ENCODE measurements around the gene PLA2G4E.

DNA sequence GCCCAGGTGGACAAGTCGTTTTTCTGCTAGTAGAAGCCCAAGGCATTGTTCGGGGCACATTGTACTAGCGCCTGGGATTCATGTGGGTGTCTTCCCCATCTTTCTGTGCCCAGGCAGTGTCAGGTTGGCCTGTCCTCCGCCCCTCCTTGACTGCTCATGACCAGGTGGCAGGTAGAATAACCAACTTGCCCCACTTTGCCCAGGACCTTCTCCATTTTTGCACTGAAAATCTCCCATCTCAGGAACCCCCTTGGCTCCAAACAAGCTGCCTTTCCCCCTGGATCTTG lies 39.6 kb upstream of the PLA2G4E start:
- TF ChIP-seq, protein P1, sequence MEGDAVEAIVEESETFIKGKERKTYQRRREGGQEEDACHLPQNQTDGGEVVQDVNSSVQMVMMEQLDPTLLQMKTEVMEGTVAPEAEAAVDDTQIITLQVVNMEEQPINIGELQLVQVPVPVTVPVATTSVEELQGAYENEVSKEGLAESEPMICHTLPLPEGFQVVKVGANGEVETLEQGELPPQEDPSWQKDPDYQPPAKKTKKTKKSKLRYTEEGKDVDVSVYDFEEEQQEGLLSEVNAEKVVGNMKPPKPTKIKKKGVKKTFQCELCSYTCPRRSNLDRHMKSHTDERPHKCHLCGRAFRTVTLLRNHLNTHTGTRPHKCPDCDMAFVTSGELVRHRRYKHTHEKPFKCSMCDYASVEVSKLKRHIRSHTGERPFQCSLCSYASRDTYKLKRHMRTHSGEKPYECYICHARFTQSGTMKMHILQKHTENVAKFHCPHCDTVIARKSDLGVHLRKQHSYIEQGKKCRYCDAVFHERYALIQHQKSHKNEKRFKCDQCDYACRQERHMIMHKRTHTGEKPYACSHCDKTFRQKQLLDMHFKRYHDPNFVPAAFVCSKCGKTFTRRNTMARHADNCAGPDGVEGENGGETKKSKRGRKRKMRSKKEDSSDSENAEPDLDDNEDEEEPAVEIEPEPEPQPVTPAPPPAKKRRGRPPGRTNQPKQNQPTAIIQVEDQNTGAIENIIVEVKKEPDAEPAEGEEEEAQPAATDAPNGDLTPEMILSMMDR (IDR thresholded peaks at IDR 0.05): no peak
- TF ChIP-seq POLR2AphosphoS5 (IDR thresholded peaks at IDR 0.05) (no peak), POLR2A (IDR thresholded peaks at IDR 0.05) (no peak)

All from breast epithelium (tissue), 3 donors.